ENCODE measurements around the gene TIMM8A. TPM values are rescaled to one million over a fixed set of nuclear protein-coding genes. Genes with fewer than 3 reads are reported as not detected.

TIMM8A gene, protein sequence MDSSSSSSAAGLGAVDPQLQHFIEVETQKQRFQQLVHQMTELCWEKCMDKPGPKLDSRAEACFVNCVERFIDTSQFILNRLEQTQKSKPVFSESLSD
- 8.0 and 10.3 TPM in 2 replicates for total RNA-seq (2014; rRNA removed; shearing (Covaris generic); ENCODE audit: low replicate concordance)

GRCh38 chrX:101348452-101349192, at the start of gene TIMM8A:
Gene TIMM8A, minus strand, starts transcription at chrX:101348742. Its CDS starts 78 bp downstream, at chrX:101348664.
- peak; percentile 74 for DNase-seq (ENCODE audit: low read depth)
- in situ Hi-C loops (cut with HindIII; ENCODE audit: low pct_unique_long_range_greater_than_20kb, low sequenced_read_pairs) = no loop called here

DNA sequence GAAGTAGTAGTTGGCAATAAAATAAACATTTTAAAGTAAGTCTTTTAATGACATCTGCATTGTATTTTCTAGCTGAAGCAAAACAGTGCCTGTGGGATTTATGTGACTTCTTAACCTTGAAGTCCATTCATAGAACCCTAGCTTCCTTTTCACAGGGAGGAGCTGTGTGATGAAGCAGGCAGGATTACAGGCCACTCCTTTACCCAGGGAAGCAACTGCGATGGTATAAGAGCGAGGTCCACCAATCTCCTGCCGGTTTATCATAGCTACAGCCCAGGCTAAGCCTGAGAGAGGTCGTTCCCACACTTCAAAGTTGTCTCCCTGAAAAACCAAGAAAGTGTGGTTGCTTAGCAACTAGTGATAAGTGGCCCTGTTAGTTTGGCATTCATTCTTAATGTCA, 49.2 kb upstream of the TIMM8A start:
- peak; percentile 37 for DNase-seq (ENCODE audit: low read depth)
- in situ Hi-C loops (cut with HindIII; ENCODE audit: low pct_unique_long_range_greater_than_20kb, low sequenced_read_pairs) = no loop called here

GRCh38 chrX:101395789-101396188, 47.2 kb upstream of the TIMM8A start:
- in situ Hi-C loops (cut with HindIII; ENCODE audit: low pct_unique_long_range_greater_than_20kb, low sequenced_read_pairs) = no loop called here
- DNase-seq (ENCODE audit: low read depth) = no peak

DNA sequence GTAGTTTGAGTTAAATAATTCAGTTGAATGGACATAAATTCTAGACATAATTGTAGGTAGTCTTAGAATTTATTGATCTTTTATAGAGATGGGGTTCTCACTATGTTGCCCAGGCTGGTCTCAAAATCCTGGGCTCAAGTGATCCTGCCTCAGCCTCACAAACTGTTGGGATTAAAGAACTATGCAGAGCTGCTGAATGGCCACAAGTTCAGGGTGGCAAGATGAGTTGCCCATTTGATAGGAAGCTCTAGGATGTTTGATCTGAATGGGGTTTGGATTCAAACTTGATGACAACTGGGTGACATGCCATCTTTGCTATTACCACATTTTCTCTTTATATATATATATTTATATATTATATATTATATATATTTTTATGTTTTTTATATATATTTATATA, 45.8 kb upstream of the TIMM8A start:
- no peak for DNase-seq (ENCODE audit: low read depth)
- in situ Hi-C loops (cut with HindIII; ENCODE audit: low pct_unique_long_range_greater_than_20kb, low sequenced_read_pairs) = no loop called here

- in situ Hi-C loops (cut with HindIII; ENCODE audit: low pct_unique_long_range_greater_than_20kb, low sequenced_read_pairs) = no loop called here
- DNase-seq (ENCODE audit: low read depth) = no peak
These were observed 45.2 kb upstream of the TIMM8A start for GRCh38 chrX:101393530-101394305.

- in situ Hi-C loops (cut with HindIII; ENCODE audit: low pct_unique_long_range_greater_than_20kb, low sequenced_read_pairs) = no loop called here
- DNase-seq (ENCODE audit: low read depth) = no peak
These were observed 43.3 kb upstream of the TIMM8A start for GRCh38 chrX:101391831-101392230.

DNA sequence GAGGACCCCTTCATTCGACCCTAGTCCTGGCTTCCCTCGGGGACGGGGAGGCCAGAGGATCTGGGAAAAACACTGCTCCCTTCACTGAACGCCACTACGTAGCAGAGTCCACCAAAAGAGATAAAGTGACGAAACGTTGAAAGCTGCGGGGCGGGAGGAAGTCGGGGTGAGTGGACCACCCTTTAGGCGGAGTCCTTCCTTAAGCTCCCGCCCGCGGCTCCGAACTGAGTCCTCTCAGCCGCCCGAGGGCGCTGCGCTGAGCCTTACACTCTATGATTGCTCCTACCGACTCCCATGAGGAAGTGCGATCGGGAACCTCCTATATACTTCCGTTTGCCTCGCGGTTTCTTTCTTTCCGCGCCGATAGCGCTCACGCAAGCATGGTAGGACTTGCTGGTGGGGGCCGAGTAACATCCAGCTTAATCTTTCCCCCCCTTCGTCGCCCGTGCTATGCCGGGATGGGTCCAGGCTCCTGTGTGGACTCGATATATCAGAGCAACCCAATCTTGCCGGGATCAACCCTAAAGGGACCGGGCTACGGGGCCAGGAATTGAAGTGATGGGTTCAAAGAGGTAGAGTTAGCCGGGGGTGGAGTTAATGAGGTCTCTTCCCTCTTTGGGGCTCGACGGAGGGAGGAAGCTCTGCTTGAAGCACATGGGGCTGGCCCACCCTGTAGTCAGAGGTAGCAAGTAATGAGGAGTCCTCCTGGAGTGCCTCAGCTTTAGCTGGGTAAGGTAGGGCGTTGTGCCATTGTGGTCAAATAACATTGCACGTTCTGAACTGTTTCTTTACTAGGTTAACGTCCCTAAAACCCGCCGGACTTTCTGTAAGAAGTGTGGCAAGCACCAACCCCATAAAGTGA, 42.4 kb upstream of the TIMM8A start, which contains the start of gene RPL36A:
Gene RPL36A, plus strand, starts transcription at position 348 of the 862 bp plus-strand sequence. Its CDS starts 33 bp downstream, at position 381.
- peak; percentile 83 for DNase-seq (ENCODE audit: low read depth)
- in situ Hi-C loops (cut with HindIII; ENCODE audit: low pct_unique_long_range_greater_than_20kb, low sequenced_read_pairs) = no loop called here

- no peak for DNase-seq (ENCODE audit: low read depth)
- in situ Hi-C loops (cut with HindIII; ENCODE audit: low pct_unique_long_range_greater_than_20kb, low sequenced_read_pairs) = no loop called here
These were observed 40.1 kb upstream of the TIMM8A start for GRCh38 chrX:101388604-101389003.

GRCh38 chrX:101386542-101386885, 38.0 kb upstream of the TIMM8A start:
- no peak for DNase-seq (ENCODE audit: low read depth)
- in situ Hi-C loops (cut with HindIII; ENCODE audit: low pct_unique_long_range_greater_than_20kb, low sequenced_read_pairs) = no loop called here

GRCh38 chrX:101385795-101386541, 37.4 kb upstream of the TIMM8A start, which contains the start of gene BTK:
Gene BTK, minus strand, starts transcription at chrX:101386191. Its CDS starts 10,907 bp downstream, at chrX:101375284.
- in situ Hi-C loops (cut with HindIII; ENCODE audit: low pct_unique_long_range_greater_than_20kb, low sequenced_read_pairs) = no loop called here
- no peak for DNase-seq (ENCODE audit: low read depth)

GRCh38 chrX:101385026-101385684, 36.6 kb upstream of the TIMM8A start:
- in situ Hi-C loops (cut with HindIII; ENCODE audit: low pct_unique_long_range_greater_than_20kb, low sequenced_read_pairs) = no loop called here
- no peak for DNase-seq (ENCODE audit: low read depth)

DNA sequence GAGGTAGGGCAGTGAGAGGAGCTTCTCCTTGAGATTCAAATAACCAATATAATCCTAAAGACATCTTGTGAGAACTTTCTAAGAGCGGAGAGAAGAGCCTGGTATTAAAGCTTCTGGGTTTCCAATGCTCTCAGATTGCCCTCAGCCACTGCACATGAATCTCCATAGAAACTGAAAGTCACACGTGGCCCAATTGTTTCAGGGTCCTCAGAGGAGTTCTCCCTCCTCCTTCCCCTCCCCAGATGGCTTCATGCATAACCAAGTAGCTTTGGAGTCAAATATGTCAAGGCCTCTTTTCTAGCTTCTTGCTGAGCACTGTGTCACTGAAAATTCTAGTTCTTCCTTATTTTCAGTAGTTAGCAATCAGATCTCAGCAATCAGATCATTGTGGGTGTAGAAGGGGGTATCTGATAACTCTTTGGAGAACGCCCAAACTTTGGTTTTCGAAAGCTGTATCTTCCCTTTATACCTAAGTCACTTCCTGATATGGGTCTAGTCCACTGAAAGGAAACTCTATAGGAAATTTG, 35.2 kb upstream of the TIMM8A start:
- no peak for DNase-seq (ENCODE audit: low read depth)
- in situ Hi-C loops (cut with HindIII; ENCODE audit: low pct_unique_long_range_greater_than_20kb, low sequenced_read_pairs) = no loop called here

DNA sequence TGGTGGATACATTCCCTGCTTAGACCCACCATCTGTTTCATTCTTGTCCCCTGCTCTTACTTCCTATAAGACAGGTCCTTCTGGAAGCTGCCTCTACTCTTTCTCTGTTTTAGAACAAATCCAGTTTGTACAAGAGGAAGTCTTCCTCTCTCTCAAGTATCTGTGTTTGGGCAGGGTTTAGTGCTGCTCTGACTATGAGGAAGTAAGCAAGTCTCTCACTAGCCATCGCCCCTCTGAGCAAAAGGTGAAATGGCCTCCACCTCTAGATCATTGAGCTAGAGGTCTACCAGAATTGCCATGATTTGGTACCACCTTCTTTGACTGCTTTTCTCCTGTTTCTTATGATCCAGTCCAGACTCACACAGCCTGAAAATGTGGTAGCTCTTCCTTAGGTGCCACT, 29.0 kb upstream of the TIMM8A start:
- in situ Hi-C loops (cut with HindIII; ENCODE audit: low pct_unique_long_range_greater_than_20kb, low sequenced_read_pairs) = no loop called here
- DNase-seq (ENCODE audit: low read depth) = no peak

GRCh38 chrX:101370888-101371504, 22.5 kb upstream of the TIMM8A start:
- in situ Hi-C loops (cut with HindIII; ENCODE audit: low pct_unique_long_range_greater_than_20kb, low sequenced_read_pairs) = no loop called here
- DNase-seq (ENCODE audit: low read depth) = no peak

DNA sequence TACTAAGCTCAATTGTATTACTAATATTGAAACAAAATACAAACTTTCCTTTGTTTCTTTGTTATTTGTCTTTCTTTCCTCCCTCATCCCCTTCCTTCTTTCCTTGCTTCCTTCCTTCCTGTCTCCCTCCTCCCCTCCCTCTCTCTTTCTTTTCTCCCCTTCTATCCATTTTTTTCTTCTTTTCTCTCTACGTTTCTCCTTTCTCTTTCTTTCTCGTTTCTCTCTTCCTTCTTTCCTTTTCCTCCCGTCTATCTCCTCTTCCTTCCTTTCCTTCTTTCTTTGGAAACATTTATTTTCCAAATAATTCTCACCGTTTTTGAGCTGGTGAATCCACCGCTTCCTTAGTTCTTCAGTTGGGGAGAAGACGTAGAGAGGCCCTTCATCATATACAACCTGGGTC, 21.1 kb upstream of the TIMM8A start:
- DNase-seq (ENCODE audit: low read depth) = no peak
- in situ Hi-C loops (cut with HindIII; ENCODE audit: low pct_unique_long_range_greater_than_20kb, low sequenced_read_pairs) = no loop called here

DNA sequence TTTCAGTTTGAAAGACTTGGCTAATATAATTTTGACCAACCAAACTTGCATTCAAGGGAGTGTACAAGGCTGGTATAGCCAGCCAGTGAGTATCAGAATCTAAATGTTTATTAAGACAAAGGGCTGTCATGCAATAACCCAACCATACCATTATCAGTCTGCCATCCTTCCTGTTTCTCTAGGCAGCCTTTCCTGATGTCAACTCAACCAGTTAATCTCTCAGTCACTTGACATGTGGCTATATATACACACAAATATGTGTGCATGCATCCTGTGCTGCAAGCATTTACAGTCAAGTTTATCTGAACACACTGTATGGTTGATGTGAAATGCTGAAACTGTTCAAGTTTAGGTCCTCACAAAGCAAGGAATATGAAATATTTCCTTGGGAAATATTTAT, 20.3 kb upstream of the TIMM8A start:
- in situ Hi-C loops (cut with HindIII; ENCODE audit: low pct_unique_long_range_greater_than_20kb, low sequenced_read_pairs) = no loop called here
- DNase-seq (ENCODE audit: low read depth) = no peak

All from Caki2 (cell line).